GM12878 (cell line): Measurements from ENCODE around the gene ISLR.

Experiments used
- CBX5 ChIP-seq: sonication (generic); IDR thresholded peaks from 2 replicates; pipeline ENCODE4 v1.6.1; 2016; ENCODE audit warnings: low read depth, moderate library complexity, mild to moderate bottlenecking, inconsistent platforms
- ELK1 ChIP-seq: IDR thresholded peaks from 2 replicates; pipeline ENCODE4 v1.6.1; 2012; ENCODE audit warnings: low read depth, low read length, improper control_type of control experiment
- EP300 ChIP-seq, 2 experiments: fragments of 150-350 bp in 1 of 2; IDR thresholded peaks; 2 replicates each; pipeline ENCODE4 v1.6.1; 2011 to 2012; ENCODE audit warnings: low read depth in 2 of 2, low read length in 2 of 2, borderline replicate concordance in 1 of 2, improper control_type of control experiment in 1 of 2, inconsistent platforms in 1 of 2; ENCODE audit not compliant: control insufficient read depth in 1 of 2
- MAX ChIP-seq: IDR thresholded peaks from 2 replicates; pipeline ENCODE4 v1.6.1; 2012; ENCODE audit warnings: low read depth, low read length, improper control_type of control experiment
- MEF2A ChIP-seq: IDR thresholded peaks from 2 replicates; pipeline ENCODE4 v1.6.1; 2011; ENCODE audit warnings: low read depth, mild to moderate bottlenecking, low read length, moderate library complexity; ENCODE audit not compliant: insufficient read depth
- NRF1 ChIP-seq: conservative IDR thresholded peaks from 2 replicates; pipeline ENCODE4 v1.6.1; 2011; ENCODE audit warnings: mild to moderate bottlenecking, low read depth, low read length, improper control_type of control experiment
- POLR2A ChIP-seq: IDR thresholded peaks from 2 replicates; pipeline ENCODE4 v1.6.1; 2011; ENCODE audit warnings: low read depth, mild to moderate bottlenecking, low read length
- SIN3A ChIP-seq: IDR thresholded peaks from 2 replicates; pipeline ENCODE4 v1.6.1; 2012; ENCODE audit warnings: low read depth, low read length, improper control_type of control experiment
- SMAD1 ChIP-seq: fragments of 450-650 bp; IDR thresholded peaks from 2 replicates; pipeline ENCODE4 v1.6.1; 2018; ENCODE audit warnings: mild to moderate bottlenecking, low read depth; ENCODE audit not compliant: partially characterized antibody

GRCh38 chr15:74172701-74173379 lies 670 bp upstream of the ISLR start:
- no peak for TF ChIP-seq NRF1
- no peak for TF ChIP-seq MEF2A
- no peak for TF ChIP-seq POLR2A
- no peak for TF ChIP-seq EP300 (IDR thresholded peaks at IDR 0.05; ENCODE audit: borderline replicate concordance in 1 of 2, control insufficient read depth in 1 of 2, low read depth in 2 of 2, low read length in 2 of 2)
- no peak for TF ChIP-seq CBX5
- TF ChIP-seq SMAD1: no peak
- no peak for TF ChIP-seq MAX
- no peak for TF ChIP-seq SIN3A
- TF ChIP-seq ELK1: no peak
